GM12878 (cell line): ENCODE data around the gene ADIPOR1.

Experiments
- CHD2 ChIP-seq: IDR thresholded peaks from 2 replicates; pipeline ENCODE4 v1.6.1; 2011; ENCODE audit warnings: low read depth, low read length, improper control_type of control experiment, borderline replicate concordance
- EP300 ChIP-seq, 2 experiments: fragments of 150-350 bp in 1 of 2; IDR thresholded peaks; 2 replicates each; pipeline ENCODE4 v1.6.1; 2011 to 2012; ENCODE audit warnings: low read depth in 2 of 2, low read length in 2 of 2, borderline replicate concordance in 1 of 2, improper control_type of control experiment in 1 of 2, inconsistent platforms in 1 of 2; ENCODE audit not compliant: control insufficient read depth in 1 of 2
- EZH2 ChIP-seq: IDR thresholded peaks from 2 replicates; pipeline ENCODE4 v1.6.1; 2012; ENCODE audit warnings: low read depth, mild to moderate bottlenecking, control low read depth, inconsistent platforms, low read length, borderline replicate concordance; ENCODE audit not compliant: control insufficient read depth
- IRF3 ChIP-seq: fragments of 450-650 bp; IDR thresholded peaks from 2 replicates; pipeline ENCODE4 v1.6.1; 2014; ENCODE audit warnings: mild to moderate bottlenecking
- POLR2A ChIP-seq: IDR thresholded peaks from 2 replicates; pipeline ENCODE4 v1.6.1; 2011; ENCODE audit warnings: low read depth, mild to moderate bottlenecking, low read length
- RCOR1 ChIP-seq: conservative IDR thresholded peaks from 2 replicates; pipeline ENCODE4 v1.6.1; 2012; ENCODE audit warnings: low read depth, low read length, improper control_type of control experiment
- ZNF384 ChIP-seq: IDR thresholded peaks from 2 replicates; pipeline ENCODE4 v1.6.1; 2012; ENCODE audit warnings: low read depth, mild to moderate bottlenecking, low read length, improper control_type of control experiment, borderline replicate concordance
- TF ChIP-seq, protein P1 (sequence below), 3 experiments: IDR thresholded peaks in 2 of 3; conservative IDR thresholded peaks in 1 of 3; 2 replicates each; pipeline ENCODE4 v1.5.1; 2011; ENCODE audit warnings: low read depth in 3 of 3, low read length in 3 of 3, mild to moderate bottlenecking in 3 of 3, control low read depth in 2 of 3, moderate library complexity in 2 of 3, inconsistent platforms in 1 of 3, mixed read lengths in 1 of 3; ENCODE audit not compliant: control insufficient read depth in 2 of 3, insufficient read depth in 1 of 3; ENCODE audit errors: extremely low read depth in 1 of 3
- TF ChIP-seq, protein P2 (sequence below): fragments of 450-650 bp; IDR thresholded peaks from 2 replicates; pipeline ENCODE4 v1.6.1; 2018; ENCODE audit warnings: borderline replicate concordance, mild to moderate bottlenecking; ENCODE audit not compliant: partially characterized antibody

- TF ChIP-seq, protein P1, sequence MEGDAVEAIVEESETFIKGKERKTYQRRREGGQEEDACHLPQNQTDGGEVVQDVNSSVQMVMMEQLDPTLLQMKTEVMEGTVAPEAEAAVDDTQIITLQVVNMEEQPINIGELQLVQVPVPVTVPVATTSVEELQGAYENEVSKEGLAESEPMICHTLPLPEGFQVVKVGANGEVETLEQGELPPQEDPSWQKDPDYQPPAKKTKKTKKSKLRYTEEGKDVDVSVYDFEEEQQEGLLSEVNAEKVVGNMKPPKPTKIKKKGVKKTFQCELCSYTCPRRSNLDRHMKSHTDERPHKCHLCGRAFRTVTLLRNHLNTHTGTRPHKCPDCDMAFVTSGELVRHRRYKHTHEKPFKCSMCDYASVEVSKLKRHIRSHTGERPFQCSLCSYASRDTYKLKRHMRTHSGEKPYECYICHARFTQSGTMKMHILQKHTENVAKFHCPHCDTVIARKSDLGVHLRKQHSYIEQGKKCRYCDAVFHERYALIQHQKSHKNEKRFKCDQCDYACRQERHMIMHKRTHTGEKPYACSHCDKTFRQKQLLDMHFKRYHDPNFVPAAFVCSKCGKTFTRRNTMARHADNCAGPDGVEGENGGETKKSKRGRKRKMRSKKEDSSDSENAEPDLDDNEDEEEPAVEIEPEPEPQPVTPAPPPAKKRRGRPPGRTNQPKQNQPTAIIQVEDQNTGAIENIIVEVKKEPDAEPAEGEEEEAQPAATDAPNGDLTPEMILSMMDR (IDR thresholded peaks at IDR 0.05 in 2 of 3, conservative IDR thresholded peaks at IDR 0.05 in 1 of 3; ENCODE audit: control insufficient read depth in 2 of 3, extremely low read depth in 1 of 3, insufficient read depth in 1 of 3, low read depth in 3 of 3, low read length in 3 of 3) = no peak
- TF ChIP-seq CHD2 (no peak), EZH2 (no peak), POLR2A (no peak), EP300 (IDR thresholded peaks at IDR 0.05; ENCODE audit: borderline replicate concordance in 1 of 2, control insufficient read depth in 1 of 2, low read depth in 2 of 2, low read length in 2 of 2) (no peak), RCOR1 (no peak), IRF3 (no peak), ZNF384 (no peak)
- TF ChIP-seq, protein P2, sequence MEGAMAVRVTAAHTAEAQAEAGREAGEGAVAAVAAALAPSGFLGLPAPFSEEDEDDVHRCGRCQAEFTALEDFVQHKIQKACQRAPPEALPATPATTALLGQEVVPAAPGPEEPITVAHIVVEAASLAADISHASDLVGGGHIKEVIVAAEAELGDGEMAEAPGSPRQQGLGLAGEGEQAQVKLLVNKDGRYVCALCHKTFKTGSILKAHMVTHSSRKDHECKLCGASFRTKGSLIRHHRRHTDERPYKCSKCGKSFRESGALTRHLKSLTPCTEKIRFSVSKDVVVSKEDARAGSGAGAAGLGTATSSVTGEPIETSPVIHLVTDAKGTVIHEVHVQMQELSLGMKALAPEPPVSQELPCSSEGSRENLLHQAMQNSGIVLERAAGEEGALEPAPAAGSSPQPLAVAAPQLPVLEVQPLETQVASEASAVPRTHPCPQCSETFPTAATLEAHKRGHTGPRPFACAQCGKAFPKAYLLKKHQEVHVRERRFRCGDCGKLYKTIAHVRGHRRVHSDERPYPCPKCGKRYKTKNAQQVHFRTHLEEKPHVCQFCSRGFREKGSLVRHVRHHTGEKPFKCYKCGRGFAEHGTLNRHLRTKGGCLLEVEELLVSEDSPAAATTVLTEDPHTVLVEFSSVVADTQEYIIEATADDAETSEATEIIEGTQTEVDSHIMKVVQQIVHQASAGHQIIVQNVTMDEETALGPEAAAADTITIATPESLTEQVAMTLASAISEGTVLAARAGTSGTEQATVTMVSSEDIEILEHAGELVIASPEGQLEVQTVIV = no peak
These were observed 12.6 kb downstream of the ADIPOR1 start for GRCh38 chr1:202945483-202945882.
